Hepatocyte (in vitro differentiated cells): ENCODE data around the gene OSBPL2. TPM values are rescaled to one million over a fixed set of nuclear protein-coding genes. Genes with fewer than 3 reads are reported as not detected.

Source experiments
- DNase-seq: peaks from one replicate; pipeline ENCODE4 v3.0.0-alpha.2; 2016; ENCODE audit warnings: low spot score
- H2AFZ ChIP-seq: fragments of 200-600 bp; sonication (generic); 2 replicates; pipeline ENCODE4 v1.6.0; 2016; ENCODE audit warnings: antibody characterized with exemption, mild to moderate bottlenecking
- H3K27ac ChIP-seq: fragments of 200-600 bp; sonication (generic); 2 replicates; pipeline ENCODE4 v1.5.1; 2016; ENCODE audit warnings: mild to moderate bottlenecking
- H3K27me3 ChIP-seq: fragments of 200-600 bp; sonication (generic); 2 replicates; pipeline ENCODE4 v1.6.1; 2016
- H3K36me3 ChIP-seq: fragments of 200-600 bp; sonication (generic); replicated peaks from 2 replicates; pipeline ENCODE4 v1.5.1; 2016; ENCODE audit warnings: low read depth; ENCODE audit not compliant: insufficient read depth
- H3K4me1 ChIP-seq: fragments of 200-600 bp; sonication (generic); 2 replicates; pipeline ENCODE4 v1.5.1; 2016; ENCODE audit warnings: mild to moderate bottlenecking, moderate library complexity; ENCODE audit not compliant: insufficient read depth
- H3K4me2 ChIP-seq: fragments of 200-600 bp; sonication (generic); 2 replicates; pipeline ENCODE4 v1.6.0; 2016
- H3K4me3 ChIP-seq: fragments of 200-600 bp; sonication (generic); 2 replicates; pipeline ENCODE4 v1.5.1; 2016; ENCODE audit warnings: mild to moderate bottlenecking
- H3K79me2 ChIP-seq: fragments of 200-600 bp; sonication (generic); 2 replicates; pipeline ENCODE4 v1.6.0; 2017; ENCODE audit warnings: mild to moderate bottlenecking
- H3K9me2 ChIP-seq: fragments of 200-600 bp; sonication (generic); replicated peaks from 2 replicates; pipeline ENCODE4 v1.6.0; 2017; ENCODE audit warnings: mild to moderate bottlenecking; ENCODE audit not compliant: insufficient read depth
- H3K9me3 ChIP-seq: fragments of 200-600 bp; sonication (generic); 2 replicates; pipeline ENCODE4 v1.5.1; 2016; ENCODE audit warnings: low read depth, mild to moderate bottlenecking
- H4K20me1 ChIP-seq: fragments of 200-600 bp; sonication (generic); 2 replicates; pipeline ENCODE4 v1.6.0; 2016; ENCODE audit warnings: mild to moderate bottlenecking; ENCODE audit not compliant: insufficient read depth, poor library complexity, severe bottlenecking
- CTCF ChIP-seq: fragments of 200-600 bp; sonication (generic); IDR thresholded peaks from 2 replicates; pipeline ENCODE4 v1.5.1; 2016; ENCODE audit warnings: antibody characterized with exemption, mild to moderate bottlenecking; ENCODE audit not compliant: poor library complexity
- EZH2 ChIP-seq: fragments of 200-600 bp; sonication (generic); IDR thresholded peaks from 2 replicates; pipeline ENCODE4 v1.6.1; 2016; ENCODE audit warnings: antibody characterized with exemption, mild to moderate bottlenecking, borderline replicate concordance
- EZH2phosphoT487 ChIP-seq: fragments of 200-600 bp; sonication (generic); IDR thresholded peaks from one replicate; pipeline ENCODE4 v1.6.1; 2018; ENCODE audit warnings: antibody characterized with exemption, mild to moderate bottlenecking, low read depth, moderate library complexity; ENCODE audit not compliant: unreplicated experiment, severe bottlenecking
- WGBS: methylation state at CpG from one replicate; pipeline ENCODE4 v1.1.6; 2016; ENCODE audit warnings: low lambda C conversion rate; ENCODE audit errors: missing lambda C conversion rate; 5-methylcytosine and 5-hydroxymethylcytosine counted together
- polyA plus RNA-seq: library from polyadenylated mRNA; unstranded; fragments of >200 nt; fragmentation: Nextera tagmentation; extraction: Ambion mirVana; gene quantifications from 2 replicates; pipeline ENCODE4 v1.2.1, GENCODE V29; 2016
- total RNA-seq: library from RNA; depleted of rRNA; stranded (reverse); fragments of >200 nt; gene quantifications from 2 replicates; pipeline ENCODE4 v1.2.3, GENCODE V29; 2014

OSBPL2 gene
- total and polyA plus RNA-seq, 2 experiments from 2014 or later = 40.5 to 45.9 TPM

DNA sequence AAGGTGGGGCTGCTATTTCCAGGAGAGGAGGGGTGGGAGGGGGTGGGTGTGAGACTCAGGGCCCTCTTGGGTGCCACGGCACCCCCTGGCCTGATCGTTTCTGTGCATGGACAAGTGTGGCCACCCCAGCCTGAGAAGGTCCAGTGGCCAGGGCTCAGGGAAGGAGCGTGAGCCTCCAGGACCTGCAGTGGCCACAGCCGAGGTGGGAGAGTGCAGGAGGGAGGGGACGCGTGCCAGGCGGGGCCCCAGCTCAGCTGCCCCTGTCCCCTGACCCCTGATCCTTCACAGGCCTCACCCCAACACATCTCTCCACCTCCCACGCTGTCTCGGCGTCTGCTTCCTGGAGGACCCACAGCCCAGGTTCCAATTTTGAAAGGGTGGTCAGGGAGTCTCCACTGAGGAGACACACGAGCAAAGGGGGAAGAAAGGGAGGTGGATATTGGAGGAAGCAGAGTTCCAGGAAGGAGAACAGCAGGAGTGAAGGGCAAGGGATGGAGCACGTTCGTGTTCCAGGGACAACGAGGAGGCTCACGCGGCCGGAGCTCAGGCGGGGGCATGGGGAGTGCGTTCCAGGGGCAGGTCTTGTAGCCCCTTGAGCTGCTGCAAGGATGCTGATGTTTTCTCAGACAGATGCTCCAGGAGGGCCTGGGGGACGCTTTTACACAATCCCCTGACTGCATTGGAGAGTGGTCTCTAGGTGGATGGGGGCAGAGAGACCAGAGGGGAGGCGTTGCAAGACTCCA, 14.0 kb upstream of the OSBPL2 start:
- Histone ChIP-seq H3K27ac (no peak overlapping the region), H3K9me2 (no peaks in the 10 kb centered on the region), H3K27me3 (peaks cover 46% of the 10 kb centered on the region), H3K4me2 (no peak overlapping the region), H3K79me2 (no peaks in the 10 kb centered on the region), H3K36me3 (no peaks in the 10 kb centered on the region), H3K4me1 (peaks cover 3% of the 10 kb centered on the region), H4K20me1 (no peaks in the 10 kb centered on the region), H3K9me3 (no peaks in the 10 kb centered on the region), H2AFZ (no peak overlapping the region), H3K4me3 (no peak overlapping the region)
- 72% methylated on average over 20 of the region's 21 CpGs for WGBS
- no peak for DNase-seq
- TF ChIP-seq EZH2phosphoT487 = no peak
- no peak for TF ChIP-seq CTCF
- TF ChIP-seq EZH2 = no peak

DNA sequence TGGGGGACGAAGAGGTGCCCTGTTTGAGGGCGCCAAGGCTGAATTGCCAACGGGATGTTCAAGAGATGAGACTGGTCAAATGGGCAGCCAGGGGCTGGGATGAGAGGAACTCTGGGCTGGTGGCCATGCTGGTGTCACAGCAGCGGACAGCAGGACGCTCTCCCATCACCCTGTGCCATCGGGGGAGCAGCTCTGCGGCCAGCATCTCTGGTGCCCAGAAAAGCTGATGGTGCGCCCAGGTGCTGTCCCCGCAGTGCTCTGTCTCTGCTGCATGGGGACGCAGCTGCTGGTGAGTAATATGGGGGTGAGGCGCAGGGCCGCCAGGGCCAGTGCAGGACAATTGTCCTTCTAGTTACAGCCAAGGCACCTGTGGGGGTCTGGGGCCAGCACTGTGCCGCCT, 13.3 kb upstream of the OSBPL2 start:
- Histone ChIP-seq H3K27ac (no peak overlapping the region), H3K27me3 (peaks cover 43% of the 10 kb centered on the region)
- TF ChIP-seq EZH2phosphoT487 (no peak), EZH2 (no peak), CTCF (no peak)

DNA sequence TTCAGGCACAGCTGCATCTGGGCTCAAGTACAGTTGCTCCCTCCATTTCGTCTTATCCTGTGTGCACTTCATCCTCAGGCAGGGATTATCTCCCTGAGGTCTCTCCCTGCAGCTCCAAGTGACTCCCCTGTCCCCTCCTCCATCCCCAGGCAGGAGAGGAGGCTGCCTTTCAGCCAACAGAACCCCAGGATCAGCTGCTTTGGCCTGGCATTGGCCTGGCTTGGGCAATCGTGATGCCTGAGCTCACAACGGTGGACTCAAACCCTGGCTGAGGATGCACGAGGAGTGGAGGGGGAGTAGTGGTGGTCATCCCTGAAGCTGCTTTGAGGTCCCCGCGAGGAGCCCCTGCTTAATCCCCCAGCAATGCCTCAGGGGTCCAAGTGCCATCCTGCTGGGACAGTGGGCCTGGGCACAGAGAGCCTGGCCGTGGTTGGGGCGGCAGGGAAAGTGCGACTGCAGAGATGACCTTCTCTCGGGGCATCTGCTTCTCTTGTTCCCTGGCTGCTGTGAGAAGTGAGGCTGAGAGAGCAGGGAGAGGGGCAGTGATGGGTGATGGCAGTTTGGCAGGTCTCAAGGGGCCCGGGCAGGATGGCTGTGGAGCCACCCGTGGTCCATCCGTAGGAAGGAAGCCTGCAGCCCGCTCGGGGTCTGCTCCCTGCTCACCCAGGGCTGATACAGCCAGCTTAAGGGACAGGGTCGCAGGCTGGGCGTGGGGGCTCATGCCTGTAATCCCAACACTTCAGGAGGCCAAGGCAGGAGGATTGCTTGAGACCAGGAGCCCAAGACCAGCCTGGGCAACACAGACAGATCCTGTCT, 12.3 kb upstream of the OSBPL2 start:
- no peaks in the 10 kb centered on the region for H4K20me1 ChIP-seq
- no peak for DNase-seq
- peaks cover 35% of the 10 kb centered on the region for H3K27me3 ChIP-seq
- WGBS = 85% methylated on average over 16 of the region's 17 CpGs
- H3K4me3 ChIP-seq = no peak overlapping the region
- TF ChIP-seq CTCF (no peak), EZH2 (no peak), EZH2phosphoT487 (no peak)
- H2AFZ ChIP-seq = no peak overlapping the region
- H3K4me2 ChIP-seq = no peak overlapping the region
- H3K9me2 ChIP-seq = no peaks in the 10 kb centered on the region
- H3K4me1 ChIP-seq = no peaks in the 10 kb centered on the region
- H3K36me3 ChIP-seq = no peaks in the 10 kb centered on the region
- H3K9me3 ChIP-seq = no peaks in the 10 kb centered on the region
- no peaks in the 10 kb centered on the region for H3K79me2 ChIP-seq
- no peak overlapping the region for H3K27ac ChIP-seq

More for the DNA sequence above, 13.3 kb upstream of the OSBPL2 start:
- H4K20me1 ChIP-seq = no peaks in the 10 kb centered on the region
- H3K9me2 ChIP-seq = no peaks in the 10 kb centered on the region
- no peak overlapping the region for H3K4me2 ChIP-seq
- peaks cover 3% of the 10 kb centered on the region for H3K4me1 ChIP-seq
- H3K9me3 ChIP-seq = no peaks in the 10 kb centered on the region
- DNase-seq = no peak
- no peak overlapping the region for H3K4me3 ChIP-seq
- H3K36me3 ChIP-seq = no peaks in the 10 kb centered on the region
- WGBS = 90% methylated on average over 12 of the region's 13 CpGs
- H3K79me2 ChIP-seq = no peaks in the 10 kb centered on the region
- H2AFZ ChIP-seq = no peak overlapping the region
